WERI-Rb-1 (cell line): Measurements from ENCODE around the gene NAALADL2.

ENCODE experiments used
- DNase-seq: peaks from one replicate; pipeline ENCODE4 v3.0.0-alpha.2; 2020
- H3K27ac ChIP-seq: fragments of 250-450 bp; sonication (Bioruptor Pico); 2 replicates; pipeline ENCODE4 v1.5.1; 2020; ENCODE audit warnings: mild to moderate bottlenecking, moderate library complexity
- H3K27me3 ChIP-seq: fragments of 250-450 bp; sonication (Bioruptor Pico); 2 replicates; pipeline ENCODE4 v1.5.1; 2021; ENCODE audit warnings: mild to moderate bottlenecking, low read depth, moderate library complexity; ENCODE audit not compliant: insufficient read depth, severe bottlenecking
- H3K36me3 ChIP-seq: fragments of 250-450 bp; sonication (Bioruptor Pico); 2 replicates; pipeline ENCODE4 v1.5.1; 2020; ENCODE audit warnings: mild to moderate bottlenecking, moderate library complexity
- H3K4me3 ChIP-seq: 2 replicates; pipeline ENCODE4 v1.5.1; 2011; ENCODE audit warnings: low read depth, mild to moderate bottlenecking, control low read depth, low read length
- H3K9me3 ChIP-seq: fragments of 250-450 bp; sonication (Bioruptor Pico); 2 replicates; pipeline ENCODE4 v1.5.1; 2021; ENCODE audit warnings: mild to moderate bottlenecking, moderate library complexity; ENCODE audit not compliant: severe bottlenecking
- TF ChIP-seq, protein P1 (sequence below): IDR thresholded peaks from 2 replicates; pipeline ENCODE4 v1.5.1; 2011; ENCODE audit warnings: low read depth, mild to moderate bottlenecking, control low read depth, inconsistent platforms, low read length

The NAALADL2 gene

DNA sequence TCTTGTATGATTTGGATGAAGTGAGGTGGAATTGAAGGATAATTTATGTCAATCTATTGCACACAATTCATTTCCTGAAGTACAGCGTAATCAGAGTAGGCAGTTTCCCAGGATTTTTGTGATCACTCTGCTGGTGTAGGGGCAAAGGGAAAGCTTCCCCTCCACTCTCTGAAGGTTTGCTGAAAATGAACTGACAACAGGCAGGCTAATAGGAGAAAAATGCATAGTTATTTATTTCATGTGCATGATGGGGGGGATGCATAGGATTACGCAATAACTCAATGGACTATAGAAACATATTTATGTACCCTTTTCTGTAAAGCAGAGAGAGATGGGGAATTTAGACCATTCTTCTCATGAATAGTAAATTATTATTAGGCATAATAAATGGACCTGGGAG lies 872.9 kb downstream of the NAALADL2 start:
- no peak for DNase-seq
- Histone ChIP-seq H3K27me3 (no peaks in the 10 kb centered on the region), H3K36me3 (no peaks in the 10 kb centered on the region), H3K4me3 (no peak overlapping the region), H3K9me3 (no peaks in the 10 kb centered on the region), H3K27ac (no peak overlapping the region)
- TF ChIP-seq, protein P1, sequence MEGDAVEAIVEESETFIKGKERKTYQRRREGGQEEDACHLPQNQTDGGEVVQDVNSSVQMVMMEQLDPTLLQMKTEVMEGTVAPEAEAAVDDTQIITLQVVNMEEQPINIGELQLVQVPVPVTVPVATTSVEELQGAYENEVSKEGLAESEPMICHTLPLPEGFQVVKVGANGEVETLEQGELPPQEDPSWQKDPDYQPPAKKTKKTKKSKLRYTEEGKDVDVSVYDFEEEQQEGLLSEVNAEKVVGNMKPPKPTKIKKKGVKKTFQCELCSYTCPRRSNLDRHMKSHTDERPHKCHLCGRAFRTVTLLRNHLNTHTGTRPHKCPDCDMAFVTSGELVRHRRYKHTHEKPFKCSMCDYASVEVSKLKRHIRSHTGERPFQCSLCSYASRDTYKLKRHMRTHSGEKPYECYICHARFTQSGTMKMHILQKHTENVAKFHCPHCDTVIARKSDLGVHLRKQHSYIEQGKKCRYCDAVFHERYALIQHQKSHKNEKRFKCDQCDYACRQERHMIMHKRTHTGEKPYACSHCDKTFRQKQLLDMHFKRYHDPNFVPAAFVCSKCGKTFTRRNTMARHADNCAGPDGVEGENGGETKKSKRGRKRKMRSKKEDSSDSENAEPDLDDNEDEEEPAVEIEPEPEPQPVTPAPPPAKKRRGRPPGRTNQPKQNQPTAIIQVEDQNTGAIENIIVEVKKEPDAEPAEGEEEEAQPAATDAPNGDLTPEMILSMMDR, result no peak

DNA sequence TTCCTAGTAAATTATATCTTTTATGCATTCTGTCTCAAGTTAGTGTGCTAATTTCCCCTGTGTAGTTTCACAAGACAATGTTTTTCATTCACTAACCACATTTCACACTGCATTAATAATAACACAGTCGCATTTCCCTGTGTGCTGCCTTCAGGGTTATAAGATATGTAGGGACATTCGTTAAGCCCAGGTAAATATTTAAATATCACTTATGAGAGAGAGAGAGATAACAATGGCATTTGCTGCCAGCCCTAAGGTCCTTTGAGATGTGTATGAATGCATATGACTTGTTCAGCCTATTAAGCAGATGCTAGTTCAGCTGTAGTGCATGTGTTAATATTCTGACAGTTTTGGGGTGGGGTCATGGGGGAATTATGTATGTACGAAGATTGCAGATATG lies 876.7 kb downstream of the NAALADL2 start:
- no peaks in the 10 kb centered on the region for H3K27me3 ChIP-seq
- no peaks in the 10 kb centered on the region for H3K9me3 ChIP-seq
- TF ChIP-seq, protein P1, result no peak
- no peak for DNase-seq
- no peak overlapping the region for H3K27ac ChIP-seq
- no peaks in the 10 kb centered on the region for H3K36me3 ChIP-seq
- no peak overlapping the region for H3K4me3 ChIP-seq

DNA sequence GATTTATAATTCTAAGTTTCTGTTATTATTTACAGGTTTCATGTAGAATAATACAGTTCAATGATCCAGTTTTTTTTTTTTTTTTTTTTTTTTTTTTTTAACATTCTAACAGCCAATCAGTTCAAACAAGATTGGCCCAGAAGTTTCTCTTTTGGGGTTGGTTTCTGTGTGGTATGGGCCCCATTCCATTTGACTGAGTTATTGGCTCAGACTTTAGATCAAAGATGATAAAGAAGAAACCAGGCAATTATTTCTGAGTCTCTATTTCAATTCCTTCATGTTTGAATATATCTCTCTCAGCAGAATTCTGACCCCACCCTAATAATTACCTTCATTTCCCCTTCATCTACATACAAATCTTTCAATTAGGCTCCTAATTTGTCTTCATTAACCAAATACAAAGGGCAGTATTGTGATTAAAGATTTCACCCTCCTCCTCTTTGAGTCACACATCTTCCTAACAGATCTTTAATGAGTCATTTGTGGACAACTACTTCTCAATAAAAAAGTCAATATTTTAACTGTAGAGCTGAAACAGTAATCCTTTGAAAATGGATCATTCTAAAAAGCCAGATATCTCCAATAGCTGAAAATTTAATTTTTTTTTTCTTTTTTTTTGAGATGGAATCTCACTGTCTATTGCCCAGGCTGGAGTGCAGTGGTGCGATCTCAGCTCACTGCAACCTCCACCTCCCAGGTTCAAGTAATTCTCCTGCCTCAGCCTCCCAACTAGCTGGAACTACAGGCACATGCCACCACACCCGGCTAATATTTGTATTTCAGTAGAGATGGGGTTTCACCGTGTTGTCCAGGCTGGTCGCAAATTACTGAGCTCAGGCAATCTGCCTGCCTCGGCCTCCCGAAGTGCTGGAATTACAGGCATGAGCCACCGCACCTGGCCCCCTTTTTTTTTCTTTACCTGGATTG lies 878.8 kb downstream of the NAALADL2 start:
- no peak overlapping the region for H3K27ac ChIP-seq

DNA sequence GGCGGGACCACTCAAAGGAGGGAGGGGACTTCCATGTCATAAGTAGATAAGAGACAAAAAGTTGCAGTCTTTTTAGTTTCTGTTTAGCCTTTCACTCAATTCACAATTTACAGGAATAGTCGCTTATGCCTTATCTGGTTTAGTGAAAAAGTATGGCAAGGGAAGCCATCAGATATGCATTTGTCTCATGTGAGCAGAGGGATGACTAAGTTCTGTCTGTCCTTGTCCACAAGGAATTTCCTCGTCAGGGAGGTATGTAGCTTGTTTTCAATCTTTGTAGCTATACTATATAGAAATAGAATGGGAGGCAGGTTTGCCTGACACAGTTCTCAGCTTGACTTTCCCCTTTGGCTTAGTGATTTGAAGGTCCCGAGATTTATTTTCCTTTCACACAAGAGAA lies 882.8 kb downstream of the NAALADL2 start:
- no peaks in the 10 kb centered on the region for H3K27me3 ChIP-seq
- DNase-seq, result no peak
- TF ChIP-seq, protein P1, result no peak
- H3K27ac ChIP-seq, result no peak overlapping the region
- H3K36me3 ChIP-seq, result no peaks in the 10 kb centered on the region
- H3K9me3 ChIP-seq, result no peaks in the 10 kb centered on the region
- no peak overlapping the region for H3K4me3 ChIP-seq

More for the DNA sequence above, 878.8 kb downstream of the NAALADL2 start:
- Histone ChIP-seq H3K27me3 (no peaks in the 10 kb centered on the region), H3K36me3 (no peaks in the 10 kb centered on the region), H3K9me3 (no peaks in the 10 kb centered on the region), H3K4me3 (no peak overlapping the region)
- DNase-seq, result no peak
- TF ChIP-seq, protein P1, result no peak

DNA sequence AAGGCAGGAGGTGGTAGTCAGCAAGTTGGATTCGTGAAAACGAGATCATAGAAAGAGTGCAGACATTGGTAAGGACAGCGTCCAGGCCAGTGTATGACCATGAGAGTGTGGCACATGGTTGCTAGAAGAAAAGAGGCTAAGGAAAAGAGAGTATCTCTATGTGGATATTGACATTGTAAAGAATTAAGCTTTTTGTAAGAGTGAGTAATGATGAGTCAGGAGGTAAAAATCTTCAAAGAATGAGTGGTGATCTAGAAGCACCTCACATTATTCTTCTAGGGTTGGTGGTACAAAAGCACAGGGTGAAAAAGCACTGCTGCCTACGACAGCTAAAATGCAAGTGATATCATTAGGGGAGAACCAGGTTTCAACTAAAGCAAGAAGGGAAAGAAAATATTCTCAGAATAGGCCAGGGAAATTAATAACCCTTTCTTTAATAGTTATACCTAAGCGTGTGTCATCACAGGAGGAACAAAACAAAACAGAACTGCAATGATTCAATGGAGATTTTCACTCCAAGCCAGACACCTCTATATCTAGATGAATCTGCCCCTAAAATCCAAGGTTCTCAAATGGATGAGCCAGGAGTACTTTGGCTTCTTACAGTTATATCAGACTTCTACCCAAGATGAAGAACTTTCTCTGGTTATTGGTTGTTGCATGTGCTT lies 884.7 kb downstream of the NAALADL2 start:
- no peaks in the 10 kb centered on the region for H3K27me3 ChIP-seq
- no peaks in the 10 kb centered on the region for H3K9me3 ChIP-seq
- TF ChIP-seq, protein P1, result no peak
- no peak for DNase-seq
- H3K27ac ChIP-seq, result no peak overlapping the region
- H3K36me3 ChIP-seq, result no peaks in the 10 kb centered on the region
- no peak overlapping the region for H3K4me3 ChIP-seq
